Measurements from ENCODE around the gene ASPG. TPM values are rescaled to one million over a fixed set of nuclear protein-coding genes. Genes with fewer than 3 reads are reported as not detected.

Gene ASPG
- total and polyA plus RNA-seq, 9 donors = 0.45 to 28.8 (median 18.7) TPM

DNA sequence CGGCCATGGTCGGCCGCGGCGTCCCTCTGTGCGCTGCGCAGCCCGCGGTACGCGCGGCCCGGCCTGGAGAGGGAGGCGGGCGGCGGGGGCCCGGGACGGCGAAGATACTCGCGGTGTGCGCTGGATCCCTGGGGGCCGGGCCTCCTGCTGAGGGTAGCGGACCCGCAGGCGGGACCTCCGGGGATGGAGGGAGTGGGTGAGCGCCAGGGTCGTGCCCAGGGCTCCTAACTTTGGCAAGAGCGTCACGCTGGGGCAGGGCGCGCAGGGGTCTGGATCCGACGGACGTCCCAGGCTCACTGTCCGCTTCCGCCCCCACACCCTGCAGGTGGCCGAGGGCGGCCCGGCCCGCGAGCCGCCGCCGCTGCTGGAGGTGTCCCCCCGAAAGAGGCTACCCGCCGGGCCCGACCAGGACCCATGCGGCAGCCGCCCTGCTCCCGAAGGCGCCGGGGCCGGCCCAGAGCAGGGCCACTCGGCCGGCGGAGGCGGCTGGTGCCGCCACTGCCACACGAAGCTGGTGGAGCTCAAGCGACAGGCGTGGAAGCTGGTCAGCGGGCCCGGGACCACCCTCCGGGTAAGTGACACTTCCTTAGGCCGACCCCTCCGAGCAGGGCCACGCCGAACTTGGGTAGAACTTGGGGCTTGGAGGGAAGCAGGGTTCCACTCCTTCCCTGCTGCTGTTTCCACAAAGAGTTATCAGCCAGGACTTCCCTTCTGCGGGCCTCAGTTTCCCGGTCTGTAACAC lies 53.4 kb downstream of the ASPG start:
- DNase-seq = peak; percentile 10 to 47 (median 37)
- intact Hi-C loops (cut with DNase I) = loop anchor here in 3 of 4 donors (5.0 to 10.0 kb wide), 4 partner anchors 64 to 503 kb away; no protein-coding TSS in a partner anchor
- H3K36me3 ChIP-seq = no peaks in the 10 kb centered on the region
- no peaks in the 10 kb centered on the region for H3K27me3 ChIP-seq
- H3K4me1 ChIP-seq (ENCODE audit: insufficient read depth) = peaks cover 17% of the 10 kb centered on the region
- no peak for TF ChIP-seq EP300 (IDR thresholded peaks at IDR 0.05)
- TF ChIP-seq, protein P1, sequence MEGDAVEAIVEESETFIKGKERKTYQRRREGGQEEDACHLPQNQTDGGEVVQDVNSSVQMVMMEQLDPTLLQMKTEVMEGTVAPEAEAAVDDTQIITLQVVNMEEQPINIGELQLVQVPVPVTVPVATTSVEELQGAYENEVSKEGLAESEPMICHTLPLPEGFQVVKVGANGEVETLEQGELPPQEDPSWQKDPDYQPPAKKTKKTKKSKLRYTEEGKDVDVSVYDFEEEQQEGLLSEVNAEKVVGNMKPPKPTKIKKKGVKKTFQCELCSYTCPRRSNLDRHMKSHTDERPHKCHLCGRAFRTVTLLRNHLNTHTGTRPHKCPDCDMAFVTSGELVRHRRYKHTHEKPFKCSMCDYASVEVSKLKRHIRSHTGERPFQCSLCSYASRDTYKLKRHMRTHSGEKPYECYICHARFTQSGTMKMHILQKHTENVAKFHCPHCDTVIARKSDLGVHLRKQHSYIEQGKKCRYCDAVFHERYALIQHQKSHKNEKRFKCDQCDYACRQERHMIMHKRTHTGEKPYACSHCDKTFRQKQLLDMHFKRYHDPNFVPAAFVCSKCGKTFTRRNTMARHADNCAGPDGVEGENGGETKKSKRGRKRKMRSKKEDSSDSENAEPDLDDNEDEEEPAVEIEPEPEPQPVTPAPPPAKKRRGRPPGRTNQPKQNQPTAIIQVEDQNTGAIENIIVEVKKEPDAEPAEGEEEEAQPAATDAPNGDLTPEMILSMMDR (IDR thresholded peaks at IDR 0.05) = no peak
- TF ChIP-seq POLR2A (IDR thresholded peaks at IDR 0.05) = no peak
- H3K4me3 ChIP-seq = peak overlapping the region; percentile 37
- H3K27ac ChIP-seq = no peak overlapping the region
- H3K9me3 ChIP-seq = no peaks in the 10 kb centered on the region
- WGBS, 3 donors = 1 to 5% (median 1%) methylated on average over 21 to 73 of the region's 73 CpGs

DNA sequence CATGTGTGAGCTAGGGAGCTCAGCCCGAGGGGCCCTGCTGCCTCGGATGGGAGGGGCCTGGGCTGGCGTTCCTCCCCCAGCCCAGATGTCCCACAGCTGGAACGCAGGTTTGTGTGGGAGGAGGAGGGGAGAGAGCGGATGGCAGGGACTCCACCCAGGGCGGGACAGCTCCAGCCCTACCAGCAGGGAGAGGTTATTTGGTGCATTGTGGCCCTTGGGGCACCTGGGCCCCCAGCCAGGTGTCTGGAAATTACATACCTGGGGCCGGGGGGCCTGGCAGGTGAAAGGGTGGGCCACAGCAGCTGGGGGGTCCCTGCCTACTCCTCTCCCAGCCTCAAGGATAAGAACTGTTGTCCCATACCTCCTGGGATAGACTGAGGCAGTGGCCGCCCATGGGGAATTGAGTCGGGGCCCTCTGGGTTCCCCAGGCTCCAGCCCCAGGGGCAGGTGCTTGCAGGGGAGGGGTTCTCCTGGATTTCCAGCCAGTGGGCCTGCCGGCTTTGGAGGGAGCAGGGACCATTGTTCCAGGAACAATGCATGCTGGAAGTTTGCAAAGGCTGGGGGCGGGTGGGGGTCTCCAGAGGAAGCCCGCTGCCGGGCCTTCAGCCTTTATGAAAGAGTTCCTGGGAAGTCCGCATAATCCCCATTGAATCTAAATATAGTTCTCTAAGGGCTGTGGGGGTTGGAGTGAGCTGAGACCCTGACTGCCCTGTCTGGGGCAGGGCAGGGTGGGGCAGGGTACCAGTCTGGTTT lies 54.1 kb downstream of the ASPG start:
- H3K4me1 ChIP-seq (ENCODE audit: insufficient read depth) = peaks cover 17% of the 10 kb centered on the region
- intact Hi-C loops (cut with DNase I) = loop anchor here in 3 of 4 donors (5.0 to 10.0 kb wide), 4 partner anchors 65 to 503 kb away; no protein-coding TSS in a partner anchor
- H3K4me3 ChIP-seq = peak overlapping the region; percentile 37
- H3K36me3 ChIP-seq = no peaks in the 10 kb centered on the region
- no peak overlapping the region for H3K27ac ChIP-seq
- WGBS, 3 donors = 37 to 43% (median 43%) methylated on average over 10 to 14 of the region's 14 CpGs
- TF ChIP-seq, protein P1 (IDR thresholded peaks at IDR 0.05) = no peak
- TF ChIP-seq EP300 (IDR thresholded peaks at IDR 0.05) (no peak), POLR2A (IDR thresholded peaks at IDR 0.05) (no peak)
- no peaks in the 10 kb centered on the region for H3K27me3 ChIP-seq
- DNase-seq = peak; percentile 9 to 39 (median 23)
- no peaks in the 10 kb centered on the region for H3K9me3 ChIP-seq

DNA sequence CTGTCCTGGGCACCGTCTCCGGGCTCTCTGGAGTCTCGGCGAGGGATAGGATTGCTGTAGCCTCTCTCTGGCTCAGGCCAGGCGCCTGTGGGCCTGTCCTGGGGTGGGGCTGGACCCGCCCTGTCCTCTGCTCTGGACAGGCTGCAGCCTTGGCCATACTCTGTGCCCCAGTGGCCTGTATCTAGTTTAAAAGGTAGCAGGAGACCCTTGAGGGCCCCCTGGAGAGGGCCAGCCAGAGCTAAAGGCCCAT lies 54.6 kb downstream of the ASPG start:
- WGBS, 3 donors = 81 to 93% (median 87%) methylated on average over 6 of the region's 6 CpGs
- no peak overlapping the region for H3K4me3 ChIP-seq

More for the DNA sequence above, 54.6 kb downstream of the ASPG start:
- intact Hi-C loops (cut with DNase I) = no loop called here
- no peak for TF ChIP-seq EP300 (IDR thresholded peaks at IDR 0.05)
- TF ChIP-seq, protein P1 (IDR thresholded peaks at IDR 0.05) = no peak
- no peak for TF ChIP-seq POLR2A (IDR thresholded peaks at IDR 0.05)
- Histone ChIP-seq H3K27me3 (no peaks in the 10 kb centered on the region), H3K36me3 (no peaks in the 10 kb centered on the region), H3K4me1 (ENCODE audit: insufficient read depth) (peaks cover 17% of the 10 kb centered on the region), H3K9me3 (no peaks in the 10 kb centered on the region), H3K27ac (no peak overlapping the region)
- peak in 4 of 5 donors; percentile 3 to 15 (median 13) for DNase-seq

Data from ovary (tissue), 9 donors.